GM21381 (cell line): ENCODE results near the gene EIF4E2.

Experiments
- ATAC-seq: cut with Tn5 transposase; IDR thresholded peaks from one replicate; pipeline ENCODE4 v1.9.1; 2021; ENCODE audit warnings: mild to moderate bottlenecking, moderate library complexity; ENCODE audit not compliant: unreplicated experiment

Gene EIF4E2

GRCh38 chr2:232588680-232589585, 38.4 kb downstream of the EIF4E2 start:
- ATAC-seq: no peak

GRCh38 chr2:232592772-232593395, 42.4 kb downstream of the EIF4E2 start:
- ATAC-seq: no peak

GRCh38 chr2:232593982-232594381, 43.5 kb downstream of the EIF4E2 start:
- ATAC-seq: no peak

- no peak for ATAC-seq
Measured at GRCh38 chr2:232597362-232598079, 47.0 kb downstream of the EIF4E2 start.

GRCh38 chr2:232598293-232598692, 47.8 kb downstream of the EIF4E2 start:
- no peak for ATAC-seq

- no peak for ATAC-seq
Measured at GRCh38 chr2:232600053-232600773, 49.7 kb downstream of the EIF4E2 start.

GRCh38 chr2:232603283-232603682, 52.8 kb downstream of the EIF4E2 start:
- no peak for ATAC-seq

GRCh38 chr2:232604535-232604934, 54.0 kb downstream of the EIF4E2 start:
- ATAC-seq: no peak

GRCh38 chr2:232607011-232607410, 56.5 kb downstream of the EIF4E2 start:
- no peak for ATAC-seq

- ATAC-seq: no peak
Measured at GRCh38 chr2:232609607-232610006, 59.1 kb downstream of the EIF4E2 start.

- ATAC-seq: no peak
Measured at GRCh38 chr2:232610081-232610480, 59.6 kb downstream of the EIF4E2 start.

- no peak for ATAC-seq
Measured at GRCh38 chr2:232611061-232611460, 60.6 kb downstream of the EIF4E2 start.

- no peak for ATAC-seq
Measured at GRCh38 chr2:232611559-232612218, 61.2 kb downstream of the EIF4E2 start.

- ATAC-seq: no peak
Measured at GRCh38 chr2:232613538-232614134, 63.1 kb downstream of the EIF4E2 start.

GRCh38 chr2:232615339-232615738, 64.8 kb downstream of the EIF4E2 start:
- no peak for ATAC-seq
